ENCODE data around the gene COPG2.

COPG2 gene

DNA sequence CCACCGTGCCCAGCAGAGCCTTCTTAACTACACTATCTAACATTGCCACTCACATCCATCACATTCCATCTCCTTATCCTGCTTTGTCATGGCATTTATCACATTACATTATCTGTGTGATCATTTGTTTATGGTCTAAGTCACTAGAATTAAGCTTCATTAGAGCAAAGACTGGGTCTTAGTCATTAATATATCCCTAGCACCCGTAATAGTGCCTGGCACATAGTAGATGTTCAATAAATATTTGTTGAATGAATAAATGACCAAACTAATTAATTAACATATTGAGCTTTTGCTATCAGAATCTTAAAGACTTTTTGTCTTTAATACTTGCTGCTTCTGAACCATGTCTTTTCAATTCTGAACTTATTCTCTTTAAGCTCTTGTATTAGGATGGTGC, 5.9 kb upstream of the COPG2 start:
- no peak overlapping the region for H2AFZ ChIP-seq (ENCODE audit: low read length)

DNA sequence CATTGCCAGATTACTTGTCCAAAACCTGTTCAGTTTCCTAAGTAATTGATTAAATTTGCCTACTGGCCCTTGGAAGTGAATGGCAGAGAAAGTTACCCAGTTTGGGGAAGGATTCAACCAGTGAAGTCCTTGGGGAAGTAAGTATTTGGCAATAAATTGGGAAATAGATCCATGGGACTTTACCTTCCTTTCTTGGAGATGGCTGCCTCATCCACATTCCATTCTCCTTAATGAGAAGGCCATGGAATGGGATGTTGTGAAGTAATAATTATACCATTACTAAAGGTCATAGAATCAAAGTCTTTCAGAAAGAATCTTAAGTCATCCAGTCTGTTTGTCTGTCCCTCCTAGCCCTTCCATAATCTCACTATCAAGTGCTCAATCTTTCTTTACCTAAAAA, 4.5 kb upstream of the COPG2 start:
- no peak overlapping the region for H3K27ac ChIP-seq (ENCODE audit: low read depth, low read length, poor library complexity, severe bottlenecking)
- H3K4me1 ChIP-seq (ENCODE audit: insufficient read depth, low read length, severe bottlenecking) = peaks cover 8% of the 10 kb centered on the region
- no peaks in the 10 kb centered on the region for H3K9me2 ChIP-seq (ENCODE audit: low read depth, low read length)
- H3K4me3 ChIP-seq (ENCODE audit: low read depth, low read length, poor library complexity, severe bottlenecking) = no peak overlapping the region
- H4K20me1 ChIP-seq (ENCODE audit: insufficient read depth, low read length) = no peaks in the 10 kb centered on the region
- no peak overlapping the region for H3K9ac ChIP-seq (ENCODE audit: low read length)
- no peaks in the 10 kb centered on the region for H3F3A ChIP-seq (ENCODE audit: insufficient read depth, low read length)
- no peaks in the 10 kb centered on the region for H3K27me3 ChIP-seq (ENCODE audit: insufficient read depth, low read length)
- no peak for TF ChIP-seq EZH2 (IDR thresholded peaks at IDR 0.05; ENCODE audit: borderline replicate concordance, low read length)
- TF ChIP-seq, protein P1, sequence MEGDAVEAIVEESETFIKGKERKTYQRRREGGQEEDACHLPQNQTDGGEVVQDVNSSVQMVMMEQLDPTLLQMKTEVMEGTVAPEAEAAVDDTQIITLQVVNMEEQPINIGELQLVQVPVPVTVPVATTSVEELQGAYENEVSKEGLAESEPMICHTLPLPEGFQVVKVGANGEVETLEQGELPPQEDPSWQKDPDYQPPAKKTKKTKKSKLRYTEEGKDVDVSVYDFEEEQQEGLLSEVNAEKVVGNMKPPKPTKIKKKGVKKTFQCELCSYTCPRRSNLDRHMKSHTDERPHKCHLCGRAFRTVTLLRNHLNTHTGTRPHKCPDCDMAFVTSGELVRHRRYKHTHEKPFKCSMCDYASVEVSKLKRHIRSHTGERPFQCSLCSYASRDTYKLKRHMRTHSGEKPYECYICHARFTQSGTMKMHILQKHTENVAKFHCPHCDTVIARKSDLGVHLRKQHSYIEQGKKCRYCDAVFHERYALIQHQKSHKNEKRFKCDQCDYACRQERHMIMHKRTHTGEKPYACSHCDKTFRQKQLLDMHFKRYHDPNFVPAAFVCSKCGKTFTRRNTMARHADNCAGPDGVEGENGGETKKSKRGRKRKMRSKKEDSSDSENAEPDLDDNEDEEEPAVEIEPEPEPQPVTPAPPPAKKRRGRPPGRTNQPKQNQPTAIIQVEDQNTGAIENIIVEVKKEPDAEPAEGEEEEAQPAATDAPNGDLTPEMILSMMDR (IDR thresholded peaks at IDR 0.05; ENCODE audit: low read length) = no peak
- H3K79me2 ChIP-seq (ENCODE audit: insufficient read depth, low read length) = no peaks in the 10 kb centered on the region
- no peaks in the 10 kb centered on the region for H3K9me3 ChIP-seq (ENCODE audit: low read length)
- H3K4me2 ChIP-seq (ENCODE audit: low read length) = no peak overlapping the region
- no peaks in the 10 kb centered on the region for H3K36me3 ChIP-seq (ENCODE audit: insufficient read depth, low read length)
- no peak overlapping the region for H2AFZ ChIP-seq (ENCODE audit: low read length)

More for the DNA sequence above, 5.9 kb upstream of the COPG2 start:
- no peak overlapping the region for H3K4me3 ChIP-seq (ENCODE audit: low read depth, low read length, poor library complexity, severe bottlenecking)
- TF ChIP-seq, protein P1 (IDR thresholded peaks at IDR 0.05; ENCODE audit: low read length) = no peak
- TF ChIP-seq EZH2 (IDR thresholded peaks at IDR 0.05; ENCODE audit: borderline replicate concordance, low read length) = no peak
- H3K36me3 ChIP-seq (ENCODE audit: insufficient read depth, low read length) = no peaks in the 10 kb centered on the region
- H3K9me3 ChIP-seq (ENCODE audit: low read length) = no peaks in the 10 kb centered on the region
- no peaks in the 10 kb centered on the region for H3F3A ChIP-seq (ENCODE audit: insufficient read depth, low read length)
- peaks cover 2% of the 10 kb centered on the region for H3K4me1 ChIP-seq (ENCODE audit: insufficient read depth, low read length, severe bottlenecking)
- H4K20me1 ChIP-seq (ENCODE audit: insufficient read depth, low read length) = no peaks in the 10 kb centered on the region
- H3K4me2 ChIP-seq (ENCODE audit: low read length) = no peak overlapping the region
- H3K9ac ChIP-seq (ENCODE audit: low read length) = no peak overlapping the region
- no peaks in the 10 kb centered on the region for H3K9me2 ChIP-seq (ENCODE audit: low read depth, low read length)
- no peak overlapping the region for H3K27ac ChIP-seq (ENCODE audit: low read depth, low read length, poor library complexity, severe bottlenecking)
- no peaks in the 10 kb centered on the region for H3K79me2 ChIP-seq (ENCODE audit: insufficient read depth, low read length)
- H3K27me3 ChIP-seq (ENCODE audit: insufficient read depth, low read length) = no peaks in the 10 kb centered on the region

DNA sequence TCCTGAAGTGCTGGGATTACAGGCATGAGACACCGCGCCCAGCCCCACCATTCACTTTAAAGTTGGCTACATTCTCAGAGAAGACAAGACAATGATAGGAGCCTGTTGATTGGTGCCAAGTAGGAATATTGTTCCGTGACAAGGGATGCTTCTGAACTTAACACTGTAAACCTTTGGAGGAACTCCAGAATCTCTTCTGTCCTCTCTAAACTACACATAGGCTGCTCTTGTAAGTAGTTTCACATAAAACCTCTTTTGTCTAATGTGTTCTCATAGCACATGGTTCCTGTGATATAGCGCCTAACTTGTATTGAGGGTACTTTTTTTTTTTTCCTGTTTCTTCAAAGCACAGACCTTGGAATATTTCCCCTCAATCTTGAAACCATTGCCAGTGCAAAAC, 3.6 kb upstream of the COPG2 start:
- H3K9me3 ChIP-seq (ENCODE audit: low read length) = no peaks in the 10 kb centered on the region
- TF ChIP-seq EZH2 (IDR thresholded peaks at IDR 0.05; ENCODE audit: borderline replicate concordance, low read length) = no peak
- TF ChIP-seq, protein P1 (IDR thresholded peaks at IDR 0.05; ENCODE audit: low read length) = no peak
- no peak overlapping the region for H2AFZ ChIP-seq (ENCODE audit: low read length)
- no peaks in the 10 kb centered on the region for H4K20me1 ChIP-seq (ENCODE audit: insufficient read depth, low read length)
- no peak overlapping the region for H3K9ac ChIP-seq (ENCODE audit: low read length)
- H3K4me3 ChIP-seq (ENCODE audit: low read depth, low read length, poor library complexity, severe bottlenecking) = no peak overlapping the region
- H3K4me1 ChIP-seq (ENCODE audit: insufficient read depth, low read length, severe bottlenecking) = peaks cover 17% of the 10 kb centered on the region
- H3K4me2 ChIP-seq (ENCODE audit: low read length) = no peak overlapping the region
- H3F3A ChIP-seq (ENCODE audit: insufficient read depth, low read length) = no peaks in the 10 kb centered on the region
- H3K9me2 ChIP-seq (ENCODE audit: low read depth, low read length) = no peaks in the 10 kb centered on the region
- H3K27me3 ChIP-seq (ENCODE audit: insufficient read depth, low read length) = no peaks in the 10 kb centered on the region
- no peaks in the 10 kb centered on the region for H3K36me3 ChIP-seq (ENCODE audit: insufficient read depth, low read length)
- no peak overlapping the region for H3K27ac ChIP-seq (ENCODE audit: low read depth, low read length, poor library complexity, severe bottlenecking)
- no peaks in the 10 kb centered on the region for H3K79me2 ChIP-seq (ENCODE audit: insufficient read depth, low read length)

All from OCI-LY1 (cell line).